Lower lobe of right lung (tissue), 2 donors: ENCODE results near the gene NEURL2. TPM values are rescaled to one million over a fixed set of nuclear protein-coding genes. Genes with fewer than 3 reads are reported as not detected.

Source experiments
- ATAC-seq, 2 donors: fragments of 200-7000 bp; cut with Tn5 transposase; one replicate each; pipeline ENCODE4 v1.9.1; 2020 to 2022; ENCODE audit warnings: mild to moderate bottlenecking in 2 of 2, moderate library complexity in 2 of 2
- DNase-seq: peaks from one replicate; pipeline ENCODE4 v3.0.0-alpha.2; 2020
- H3K27ac ChIP-seq: fragments of 200-600 bp; one replicate; pipeline ENCODE4 v1.8.0; 2022
- H3K27me3 ChIP-seq: fragments of 200-600 bp; one replicate; pipeline ENCODE4 v1.8.0; 2022; ENCODE audit warnings: low read depth
- H3K36me3 ChIP-seq: fragments of 200-600 bp; one replicate; pipeline ENCODE4 v1.8.0; 2022; ENCODE audit warnings: mild to moderate bottlenecking
- H3K4me1 ChIP-seq: fragments of 200-600 bp; one replicate; pipeline ENCODE4 v1.8.0; 2022
- H3K4me3 ChIP-seq: fragments of 200-600 bp; one replicate; pipeline ENCODE4 v1.8.0; 2022; ENCODE audit warnings: mild to moderate bottlenecking
- H3K9me3 ChIP-seq: fragments of 200-600 bp; one replicate; pipeline ENCODE4 v1.8.0; 2022
- intact Hi-C: fragments of 100-400 bp; cut with DNase I; formaldehyde crosslinking; loops from one replicate; pipeline ENCODE4 v1.11.0; 2022
- long read RNA-seq: library from polyadenylated mRNA; unstranded; transcript quantifications from one replicate; pipeline ENCODE4 v2.0.0, GENCODE V29; 2021
- total RNA-seq: library from RNA; stranded (reverse); fragmentation: NEBNext Ultra II Directional; extraction: Animal tissue kit (Norgen Biotek cat#: 25700); gene quantifications from one replicate; pipeline ENCODE4 v1.2.1, GENCODE V29; 2021
- TF ChIP-seq, protein P1 (sequence below): fragments of 200-600 bp; IDR thresholded peaks from one replicate; pipeline ENCODE4 v1.8.0; 2022; ENCODE audit warnings: antibody characterized with exemption, mild to moderate bottlenecking
- donor health status: DM: no; HTN: yes; CAD: no; lungs with severe emphysema.

The NEURL2 gene
- total RNA-seq: 2.4 TPM
- long read RNA-seq, partial matches to known transcripts: 0 of 7 reads
- long read RNA-seq, other reads (novel, unspliced or antisense): 3 of 7 reads

DNA sequence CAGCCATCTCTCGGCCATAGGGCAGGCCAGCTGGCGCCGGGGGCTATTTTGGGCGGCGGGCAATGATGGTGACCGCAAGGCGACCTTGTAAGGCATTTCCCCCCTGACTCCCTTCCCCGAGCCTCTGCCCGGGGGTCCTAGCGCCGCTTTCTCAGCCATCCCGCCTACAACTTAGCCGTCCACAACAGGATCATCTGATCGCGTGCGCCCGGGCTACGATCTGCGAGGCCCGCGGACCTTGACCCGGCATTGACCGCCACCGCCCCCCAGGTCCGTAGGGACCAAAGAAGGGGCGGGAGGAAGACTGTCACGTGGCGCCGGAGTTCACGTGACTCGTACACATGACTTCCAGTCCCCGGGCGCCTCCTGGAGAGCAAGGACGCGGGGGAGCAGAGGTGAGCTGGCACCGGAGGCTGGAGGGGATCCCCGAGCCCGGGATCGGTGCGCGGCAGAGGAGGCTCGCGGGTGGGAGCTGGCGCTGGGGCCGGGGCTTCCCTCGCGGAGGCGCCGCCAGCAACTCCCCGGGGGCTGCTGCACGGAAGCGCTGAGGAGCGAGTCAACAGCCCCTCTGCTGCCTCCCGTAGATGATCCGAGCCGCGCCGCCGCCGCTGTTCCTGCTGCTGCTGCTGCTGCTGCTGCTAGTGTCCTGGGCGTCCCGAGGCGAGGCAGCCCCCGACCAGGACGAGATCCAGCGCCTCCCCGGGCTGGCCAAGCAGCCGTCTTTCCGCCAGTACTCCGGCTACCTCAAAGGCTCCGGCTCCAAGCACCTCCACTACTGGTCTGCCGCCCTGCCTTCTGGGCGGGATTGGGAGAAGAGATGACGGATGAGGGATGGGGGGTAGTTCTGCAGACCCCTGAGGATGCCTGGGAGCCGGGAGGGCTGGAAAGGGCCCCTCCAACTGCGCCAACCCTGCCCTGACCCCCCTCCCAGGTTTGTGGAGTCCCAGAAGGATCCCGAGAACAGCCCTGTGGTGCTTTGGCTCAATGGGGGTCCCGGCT is at the start of gene NEURL2, which contains the start of gene CTSA:
Gene NEURL2, minus strand, starts transcription at position 224 of the 999 bp plus-strand sequence. Its CDS starts 217 bp downstream, at position 7.
Gene CTSA, plus strand, starts transcription at position 351 of the 999 bp plus-strand sequence. Its CDS starts 234 bp downstream, at position 585.
- Histone ChIP-seq H3K9me3 (no peaks in the 10 kb centered on the region), H3K27me3 (no peaks in the 10 kb centered on the region), H3K4me3 (peak within 1 kb of the TSS; percentile 99), H3K4me1 (peaks cover 34% of the 10 kb centered on the region), H3K36me3 (peaks cover 52% of the 10 kb centered on the region), H3K27ac (peak within 1 kb of the TSS; percentile 82)
- TF ChIP-seq, protein P1, sequence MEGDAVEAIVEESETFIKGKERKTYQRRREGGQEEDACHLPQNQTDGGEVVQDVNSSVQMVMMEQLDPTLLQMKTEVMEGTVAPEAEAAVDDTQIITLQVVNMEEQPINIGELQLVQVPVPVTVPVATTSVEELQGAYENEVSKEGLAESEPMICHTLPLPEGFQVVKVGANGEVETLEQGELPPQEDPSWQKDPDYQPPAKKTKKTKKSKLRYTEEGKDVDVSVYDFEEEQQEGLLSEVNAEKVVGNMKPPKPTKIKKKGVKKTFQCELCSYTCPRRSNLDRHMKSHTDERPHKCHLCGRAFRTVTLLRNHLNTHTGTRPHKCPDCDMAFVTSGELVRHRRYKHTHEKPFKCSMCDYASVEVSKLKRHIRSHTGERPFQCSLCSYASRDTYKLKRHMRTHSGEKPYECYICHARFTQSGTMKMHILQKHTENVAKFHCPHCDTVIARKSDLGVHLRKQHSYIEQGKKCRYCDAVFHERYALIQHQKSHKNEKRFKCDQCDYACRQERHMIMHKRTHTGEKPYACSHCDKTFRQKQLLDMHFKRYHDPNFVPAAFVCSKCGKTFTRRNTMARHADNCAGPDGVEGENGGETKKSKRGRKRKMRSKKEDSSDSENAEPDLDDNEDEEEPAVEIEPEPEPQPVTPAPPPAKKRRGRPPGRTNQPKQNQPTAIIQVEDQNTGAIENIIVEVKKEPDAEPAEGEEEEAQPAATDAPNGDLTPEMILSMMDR: no peak
- intact Hi-C loops: no loop called here
- ATAC-seq: peak; percentile 92 to 96
- peak; percentile 95 for DNase-seq

DNA sequence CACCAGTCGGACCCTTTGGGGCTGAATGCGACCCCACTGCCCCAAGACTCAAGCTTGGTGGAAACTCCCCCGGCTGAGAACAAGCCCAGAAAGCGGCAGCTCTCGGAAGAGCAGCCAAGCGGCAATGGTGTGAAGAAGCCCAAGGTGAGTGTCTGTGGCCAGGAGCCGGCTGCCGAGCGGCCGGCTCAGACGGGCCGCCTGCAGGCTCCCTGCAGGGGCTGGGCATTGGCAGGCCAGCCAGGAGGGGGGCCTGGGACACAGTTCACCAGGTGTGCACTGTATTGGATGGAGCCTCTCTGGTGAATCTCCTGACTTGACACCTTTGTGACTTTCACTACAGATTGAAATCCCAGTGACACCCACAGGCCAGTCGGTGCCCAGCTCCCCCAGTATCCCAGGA is 49.5 kb upstream of the NEURL2 start:
- intact Hi-C loops: no loop called here
- no peak for DNase-seq
- TF ChIP-seq, protein P1: no peak
- no peak for ATAC-seq
- no peak overlapping the region for H3K27ac ChIP-seq
- H3K4me1 ChIP-seq: peaks cover 17% of the 10 kb centered on the region
- H3K4me3 ChIP-seq: no peak overlapping the region
- no peaks in the 10 kb centered on the region for H3K9me3 ChIP-seq
- H3K27me3 ChIP-seq: no peaks in the 10 kb centered on the region
- peaks cover 83% of the 10 kb centered on the region for H3K36me3 ChIP-seq

DNA sequence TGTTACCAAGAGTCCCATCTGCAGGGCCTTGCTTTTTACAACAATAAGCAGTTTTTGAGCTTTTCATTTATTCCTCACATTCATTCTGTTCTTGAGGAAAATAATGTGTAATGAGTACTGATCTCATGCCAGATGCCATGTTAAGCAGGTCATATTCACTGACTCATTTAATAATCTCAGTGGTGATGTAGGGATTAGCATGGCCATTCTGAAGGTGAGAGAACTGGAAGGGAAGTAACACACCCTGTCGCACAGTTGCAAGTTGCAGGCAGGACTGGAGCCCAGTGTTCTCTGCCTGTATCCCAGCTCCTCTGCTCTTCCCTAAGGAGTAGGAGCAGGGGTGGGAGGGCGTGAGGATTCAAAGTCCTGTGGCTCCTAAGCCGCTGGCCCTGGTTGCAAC is 49.0 kb upstream of the NEURL2 start:
- DNase-seq: no peak
- Histone ChIP-seq H3K27me3 (no peaks in the 10 kb centered on the region), H3K9me3 (no peaks in the 10 kb centered on the region), H3K36me3 (peaks cover 79% of the 10 kb centered on the region), H3K4me3 (no peak overlapping the region), H3K27ac (no peak overlapping the region), H3K4me1 (peaks cover 15% of the 10 kb centered on the region)
- TF ChIP-seq, protein P1: no peak
- ATAC-seq: no peak
- intact Hi-C loops: no loop called here

DNA sequence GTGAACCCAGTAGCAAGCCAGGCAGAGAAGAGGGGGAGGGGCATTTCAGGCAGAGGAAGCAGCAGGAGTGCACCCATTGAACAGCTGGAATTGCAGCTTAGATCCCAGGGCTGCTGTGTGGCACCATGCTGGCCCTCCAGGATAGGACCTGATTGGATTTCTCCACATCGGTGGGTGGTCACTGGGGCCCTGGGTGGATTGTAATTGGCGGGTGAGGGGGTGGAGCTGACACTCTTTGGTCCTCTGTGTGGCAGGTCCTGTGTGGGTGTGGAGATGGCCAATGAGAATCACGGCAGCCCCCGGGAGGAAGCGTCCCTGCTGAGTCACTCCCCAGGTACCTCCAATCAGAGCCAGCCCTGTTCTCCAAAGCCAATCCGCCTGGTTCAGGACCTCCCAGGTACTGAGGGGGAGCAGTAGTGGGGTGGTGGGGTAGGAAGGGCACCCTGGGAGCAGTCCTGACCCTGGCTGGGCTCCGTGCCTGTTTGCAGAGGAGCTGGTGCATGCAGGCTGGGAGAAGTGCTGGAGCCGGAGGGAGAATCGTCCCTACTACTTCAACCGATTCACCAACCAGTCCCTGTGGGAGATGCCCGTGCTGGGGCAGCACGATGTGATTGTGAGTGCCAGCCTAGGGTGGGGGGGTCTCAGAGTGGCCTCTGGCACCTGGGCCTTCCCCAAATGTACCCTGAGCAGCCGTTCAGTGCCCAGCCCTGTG is 47.9 kb upstream of the NEURL2 start:
- peaks cover 67% of the 10 kb centered on the region for H3K36me3 ChIP-seq
- intact Hi-C loops: no loop called here
- TF ChIP-seq, protein P1: no peak
- no peak overlapping the region for H3K4me3 ChIP-seq
- DNase-seq (no peak), ATAC-seq (no peak)
- no peaks in the 10 kb centered on the region for H3K9me3 ChIP-seq
- no peak overlapping the region for H3K27ac ChIP-seq
- peaks cover 15% of the 10 kb centered on the region for H3K4me1 ChIP-seq
- no peaks in the 10 kb centered on the region for H3K27me3 ChIP-seq

DNA sequence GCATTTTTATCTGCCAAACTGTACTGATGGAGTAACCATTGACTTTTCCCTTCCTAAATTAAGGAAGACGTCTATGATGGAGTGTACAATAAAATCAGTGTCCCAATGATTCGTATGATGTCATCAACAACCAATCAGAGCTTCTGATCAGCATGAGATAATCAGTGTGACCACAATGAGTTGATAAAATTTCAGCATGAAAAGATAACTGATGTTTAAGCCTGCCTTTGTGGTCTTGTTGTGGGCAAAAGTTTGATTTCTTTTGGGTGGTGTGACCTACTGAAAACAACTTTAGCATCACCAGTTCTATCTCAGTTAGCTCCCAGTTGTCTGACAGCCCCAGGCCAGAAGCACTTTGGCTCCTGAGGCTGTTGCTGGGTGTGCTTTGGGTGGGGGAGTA is 46.8 kb upstream of the NEURL2 start:
- Histone ChIP-seq H3K27me3 (no peaks in the 10 kb centered on the region), H3K4me1 (peaks cover 26% of the 10 kb centered on the region), H3K4me3 (no peak overlapping the region), H3K9me3 (no peaks in the 10 kb centered on the region), H3K36me3 (peaks cover 56% of the 10 kb centered on the region), H3K27ac (no peak overlapping the region)
- TF ChIP-seq, protein P1: no peak
- ATAC-seq: no peak
- no peak for DNase-seq
- intact Hi-C loops: no loop called here
